RPMI7951 (cell line): ENCODE measurements around the gene VWA8. TPM values are rescaled to one million over a fixed set of nuclear protein-coding genes. Genes with fewer than 3 reads are reported as not detected.

ENCODE experiments used
- DNase-seq: peaks from one replicate; pipeline ENCODE4 v3.0.0-alpha.2; 2012; ENCODE audit warnings: low read depth
- total RNA-seq: library from RNA; depleted of rRNA; stranded (reverse); fragments of >200 nt; shearing (Covaris generic); gene quantifications from 2 replicates; pipeline ENCODE4 v1.2.3, GENCODE V29; 2014

Gene VWA8
- total RNA-seq, 1 experiment from 2014 or later: 8.5 TPM

GRCh38 chr13:41802684-41803444 lies 158.0 kb downstream of the VWA8 start:
- DNase-seq: peak; percentile 88

- no peak for DNase-seq
Observed at GRCh38 chr13:41802043-41802683, 158.7 kb downstream of the VWA8 start.

GRCh38 chr13:41791056-41791455 lies 169.9 kb downstream of the VWA8 start:
- DNase-seq: no peak

- DNase-seq: no peak
Observed at GRCh38 chr13:41788552-41788951, 172.4 kb downstream of the VWA8 start.

GRCh38 chr13:41785402-41786172 lies 175.3 kb downstream of the VWA8 start:
- DNase-seq: no peak

GRCh38 chr13:41782086-41782485 lies 178.8 kb downstream of the VWA8 start:
- DNase-seq: no peak

- DNase-seq: peak; percentile 72
Observed at GRCh38 chr13:41780715-41781706, 179.9 kb downstream of the VWA8 start.

GRCh38 chr13:41775251-41775650 lies 185.7 kb downstream of the VWA8 start:
- DNase-seq: no peak

- no peak for DNase-seq
Observed at GRCh38 chr13:41774605-41775218, 186.2 kb downstream of the VWA8 start.

- DNase-seq: no peak
Observed at GRCh38 chr13:41767801-41768200, 193.1 kb downstream of the VWA8 start.

- no peak for DNase-seq
Observed at GRCh38 chr13:41766439-41766838, 194.5 kb downstream of the VWA8 start.

- DNase-seq: no peak
Observed at GRCh38 chr13:41765813-41766212, 195.1 kb downstream of the VWA8 start.

GRCh38 chr13:41765020-41765419 lies 195.9 kb downstream of the VWA8 start:
- DNase-seq: no peak

- no peak for DNase-seq
Observed at GRCh38 chr13:41764558-41764957, 196.4 kb downstream of the VWA8 start.

GRCh38 chr13:41763782-41764181 lies 197.1 kb downstream of the VWA8 start:
- DNase-seq: no peak

- DNase-seq: no peak
Observed at GRCh38 chr13:41762796-41763195, 198.1 kb downstream of the VWA8 start.

- no peak for DNase-seq
Observed at GRCh38 chr13:41756198-41756880, 204.6 kb downstream of the VWA8 start.

- DNase-seq: no peak
Observed at GRCh38 chr13:41751734-41752445, 209.0 kb downstream of the VWA8 start.

- DNase-seq: no peak
Observed at GRCh38 chr13:41751277-41751676, 209.6 kb downstream of the VWA8 start.

- peak; percentile 90 for DNase-seq
Observed at GRCh38 chr13:41746259-41746658, 214.7 kb downstream of the VWA8 start.
